GM13977 (cell line): ENCODE measurements around the gene RNASE1.

ENCODE experiments used
- DNase-seq: peaks from one replicate; pipeline ENCODE4 v3.0.0; 2012; ENCODE audit warnings: low spot score
- CTCF ChIP-seq: IDR thresholded peaks from 2 replicates; pipeline ENCODE4 v1.5.1; 2012; ENCODE audit warnings: mild to moderate bottlenecking, control low read depth; ENCODE audit not compliant: insufficient read depth; ENCODE audit errors: extremely low read depth, missing control alignments
- in situ Hi-C: fragments of 300-500 bp; cut with MboI; formaldehyde crosslinking; loops from one replicate; pipeline ENCODE4 v1.12.0; 2022; ENCODE audit warnings: low sequenced_read_pairs, low pct_unique_long_range_greater_than_20kb, mixed read lengths, inconsistent platforms; ENCODE audit not compliant: unreplicated experiment

Gene RNASE1

DNA sequence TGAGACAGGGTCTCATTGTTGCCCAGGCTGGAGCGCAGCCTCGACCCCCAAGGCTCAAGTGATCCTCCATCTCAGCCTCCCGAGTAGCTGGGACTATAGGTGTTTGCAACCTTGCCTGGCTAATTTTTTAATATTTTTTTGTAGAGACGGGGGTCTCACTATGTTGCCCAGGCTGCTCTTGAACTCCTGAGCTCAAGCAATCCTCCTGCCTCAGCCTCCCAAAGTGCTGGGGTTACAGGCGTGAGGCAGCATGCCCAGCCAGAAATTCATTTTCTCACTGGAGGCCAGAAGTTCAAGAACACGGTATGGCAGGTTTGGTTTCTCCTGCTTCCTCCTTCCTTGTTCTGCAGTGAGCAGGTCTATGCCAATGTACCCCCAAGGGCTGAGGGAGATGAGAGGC, 3.7 kb downstream of the RNASE1 start:
- no peak for DNase-seq
- in situ Hi-C loops, result no loop called here
- no peak for TF ChIP-seq CTCF

- TF ChIP-seq CTCF, result no peak
- in situ Hi-C loops, result no loop called here
- no peak for DNase-seq
These were observed 4.3 kb downstream of the RNASE1 start for GRCh38 chr14:20798318-20798717.

DNA sequence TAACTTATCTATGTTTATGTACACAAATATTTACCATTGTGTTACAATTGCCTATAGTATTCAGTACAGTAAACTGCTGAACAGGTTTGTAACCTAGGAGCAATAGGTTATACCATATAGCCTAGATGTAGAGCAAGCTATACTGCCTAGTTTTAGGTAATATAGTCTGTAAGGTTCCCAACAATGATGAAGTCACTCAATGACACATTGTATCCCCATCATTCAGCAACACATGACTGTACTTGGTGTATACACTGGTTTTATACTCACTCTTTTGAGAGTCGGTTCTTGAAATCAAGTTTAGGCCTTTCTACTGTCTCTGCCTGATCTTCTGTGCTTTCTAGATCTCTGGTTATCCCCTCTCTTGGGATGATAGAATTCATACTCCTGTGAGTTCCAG, 5.5 kb downstream of the RNASE1 start:
- TF ChIP-seq CTCF, result no peak
- in situ Hi-C loops, result no loop called here
- DNase-seq, result no peak

- DNase-seq, result no peak
- in situ Hi-C loops, result no loop called here
- no peak for TF ChIP-seq CTCF
These were observed 7.8 kb downstream of the RNASE1 start for GRCh38 chr14:20794644-20795369.

DNA sequence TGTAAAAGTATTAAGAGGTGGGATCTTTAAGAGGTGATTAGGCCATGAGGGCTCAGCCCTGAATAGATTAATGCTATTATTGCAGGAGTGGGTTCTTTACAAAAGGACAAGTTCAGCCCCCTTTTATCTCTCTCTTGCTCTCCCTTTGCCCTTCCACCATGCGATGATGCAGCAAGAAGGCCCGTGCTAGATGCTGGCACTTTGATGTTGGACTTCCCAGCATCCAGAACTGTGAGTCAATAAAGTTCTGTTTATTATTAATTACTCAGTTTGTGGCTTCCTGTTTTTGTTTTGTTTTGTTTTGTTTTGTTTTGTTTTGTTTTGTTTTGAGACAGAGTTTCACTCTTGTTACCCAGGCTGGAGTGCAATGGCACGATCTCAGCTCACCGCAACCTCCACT, 10.1 kb downstream of the RNASE1 start:
- TF ChIP-seq CTCF, result no peak
- no peak for DNase-seq
- in situ Hi-C loops, result no loop called here

- no peak for DNase-seq
- in situ Hi-C loops, result no loop called here
- no peak for TF ChIP-seq CTCF
These were observed 11.0 kb downstream of the RNASE1 start for GRCh38 chr14:20791597-20791996.
